OCI-LY7 (cell line): ENCODE results near the gene CAMK4.

Experiments used
- EZH2phosphoT487 ChIP-seq: fragments of 200-600 bp; sonication (generic); IDR thresholded peaks from 2 replicates; pipeline ENCODE4 v1.6.1; 2018; ENCODE audit warnings: low read depth, borderline replicate concordance, mild to moderate bottlenecking, mixed run types, antibody characterized with exemption, low read length, moderate library complexity, mixed read lengths
- TF ChIP-seq, protein P1 (sequence below): fragments of 200-600 bp; sonication (generic); conservative IDR thresholded peaks from 2 replicates; pipeline ENCODE4 v1.5.1; 2014; ENCODE audit warnings: mild to moderate bottlenecking, antibody characterized with exemption, low read length, moderate library complexity, mixed read lengths

GRCh38 chr5:111248571-111248970 lies 24.4 kb downstream of the CAMK4 start:
- TF ChIP-seq, protein P1, sequence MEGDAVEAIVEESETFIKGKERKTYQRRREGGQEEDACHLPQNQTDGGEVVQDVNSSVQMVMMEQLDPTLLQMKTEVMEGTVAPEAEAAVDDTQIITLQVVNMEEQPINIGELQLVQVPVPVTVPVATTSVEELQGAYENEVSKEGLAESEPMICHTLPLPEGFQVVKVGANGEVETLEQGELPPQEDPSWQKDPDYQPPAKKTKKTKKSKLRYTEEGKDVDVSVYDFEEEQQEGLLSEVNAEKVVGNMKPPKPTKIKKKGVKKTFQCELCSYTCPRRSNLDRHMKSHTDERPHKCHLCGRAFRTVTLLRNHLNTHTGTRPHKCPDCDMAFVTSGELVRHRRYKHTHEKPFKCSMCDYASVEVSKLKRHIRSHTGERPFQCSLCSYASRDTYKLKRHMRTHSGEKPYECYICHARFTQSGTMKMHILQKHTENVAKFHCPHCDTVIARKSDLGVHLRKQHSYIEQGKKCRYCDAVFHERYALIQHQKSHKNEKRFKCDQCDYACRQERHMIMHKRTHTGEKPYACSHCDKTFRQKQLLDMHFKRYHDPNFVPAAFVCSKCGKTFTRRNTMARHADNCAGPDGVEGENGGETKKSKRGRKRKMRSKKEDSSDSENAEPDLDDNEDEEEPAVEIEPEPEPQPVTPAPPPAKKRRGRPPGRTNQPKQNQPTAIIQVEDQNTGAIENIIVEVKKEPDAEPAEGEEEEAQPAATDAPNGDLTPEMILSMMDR, result no peak
- TF ChIP-seq EZH2phosphoT487, result no peak
